GM19324 (cell line): ENCODE data around the gene TUBGCP6.

Experiments used
- ATAC-seq: cut with Tn5 transposase; IDR thresholded peaks from one replicate; pipeline ENCODE4 v1.9.1; 2021; ENCODE audit warnings: mild to moderate bottlenecking, moderate library complexity; ENCODE audit not compliant: unreplicated experiment, low FRiP score

TUBGCP6 gene

GRCh38 chr22:50184004-50184901 lies 60.6 kb downstream of the TUBGCP6 start:
- no peak for ATAC-seq

GRCh38 chr22:50183141-50183971 lies 61.5 kb downstream of the TUBGCP6 start:
- ATAC-seq, result no peak

GRCh38 chr22:50182176-50183081 lies 62.4 kb downstream of the TUBGCP6 start:
- no peak for ATAC-seq

- no peak for ATAC-seq
Measured at GRCh38 chr22:50180727-50181521, 63.9 kb downstream of the TUBGCP6 start.

- ATAC-seq, result no peak
Measured at GRCh38 chr22:50179937-50180726, 64.7 kb downstream of the TUBGCP6 start.

- ATAC-seq, result no peak
Measured at GRCh38 chr22:50178871-50179869, 65.7 kb downstream of the TUBGCP6 start.

GRCh38 chr22:50178471-50178864 lies 66.4 kb downstream of the TUBGCP6 start:
- no peak for ATAC-seq

GRCh38 chr22:50177537-50178470 lies 67.0 kb downstream of the TUBGCP6 start:
- no peak for ATAC-seq

GRCh38 chr22:50176850-50177536 lies 67.8 kb downstream of the TUBGCP6 start:
- no peak for ATAC-seq

GRCh38 chr22:50175921-50176849 lies 68.6 kb downstream of the TUBGCP6 start:
- no peak for ATAC-seq

- no peak for ATAC-seq
Measured at GRCh38 chr22:50175191-50175461, 69.7 kb downstream of the TUBGCP6 start.

GRCh38 chr22:50174382-50175190 lies 70.2 kb downstream of the TUBGCP6 start:
- ATAC-seq, result no peak

GRCh38 chr22:50173983-50174355 lies 70.9 kb downstream of the TUBGCP6 start:
- ATAC-seq, result no peak

- no peak for ATAC-seq
Measured at GRCh38 chr22:50173311-50173982, 71.4 kb downstream of the TUBGCP6 start.
